Tibial nerve (tissue), 4 donors: ENCODE data around the gene AOC2.

Experiments
- EP300 ChIP-seq, 2 donors: sonication (generic); formaldehyde crosslinking; IDR thresholded peaks; one replicate each; pipeline ENCODE4 v1.6.1; 2017; ENCODE audit warnings: antibody characterized with exemption in 2 of 2, mild to moderate bottlenecking in 1 of 2
- POLR2A ChIP-seq, 2 donors: fragments of 450-650 bp; IDR thresholded peaks; one replicate each; pipeline ENCODE4 v1.6.1; 2017; ENCODE audit warnings: antibody characterized with exemption in 2 of 2, mild to moderate bottlenecking in 2 of 2, moderate library complexity in 2 of 2
- TF ChIP-seq, protein P1 (sequence below), 5 experiments: fragments of 200-600 bp in 3 of 5; fragments of 450-650 bp in 2 of 5; sonication (generic) in 3 of 5; IDR thresholded peaks; one replicate each; pipeline ENCODE4 v1.5.1; 2016 to 2019; ENCODE audit warnings: antibody characterized with exemption in 5 of 5, mild to moderate bottlenecking in 3 of 5, moderate library complexity in 2 of 5

DNA sequence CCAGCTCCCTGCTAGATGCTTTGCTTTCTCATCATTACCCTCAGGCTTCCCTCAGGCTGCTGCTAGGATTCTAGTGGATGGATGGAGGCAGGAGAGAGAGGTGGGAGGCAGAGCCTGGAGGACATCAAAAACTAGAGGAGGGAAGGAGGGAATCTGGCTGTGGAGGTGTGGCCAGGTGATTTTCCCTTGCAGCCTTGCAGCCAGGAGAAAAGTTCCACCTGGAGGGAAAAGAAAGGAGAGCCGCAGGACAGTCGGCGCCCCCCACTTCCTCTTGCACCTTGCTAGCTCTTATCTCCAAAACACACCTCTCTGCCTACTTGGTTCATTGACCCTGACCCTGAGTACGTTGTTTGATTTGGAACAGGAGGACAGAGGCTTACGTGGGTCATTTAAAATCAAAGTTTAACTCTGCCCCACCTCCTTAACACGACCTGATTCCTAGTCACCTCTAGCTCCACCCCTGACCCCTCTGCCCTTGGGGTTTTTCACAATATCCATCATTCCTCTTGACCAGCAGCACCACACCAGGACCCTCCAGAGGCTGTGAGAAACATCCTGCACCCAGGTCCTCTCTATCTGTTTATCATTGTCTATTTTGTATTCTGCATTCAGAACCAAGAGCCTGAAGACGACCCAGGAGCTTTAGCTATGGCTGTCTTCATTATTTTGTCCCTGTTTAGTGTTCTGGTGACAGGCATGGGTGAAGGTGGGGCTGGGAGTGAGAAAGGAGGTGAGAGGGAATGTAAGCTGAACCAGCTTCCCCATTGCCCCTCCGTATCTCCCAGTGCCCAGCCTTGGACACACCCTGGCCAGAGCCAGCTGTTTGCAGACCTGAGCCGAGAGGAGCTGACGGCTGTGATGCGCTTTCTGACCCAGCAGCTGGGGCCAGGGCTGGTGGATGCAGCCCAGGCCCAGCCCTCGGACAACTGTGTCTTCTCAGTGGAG lies 22.5 kb downstream of the AOC2 start:
- TF ChIP-seq, protein P1, sequence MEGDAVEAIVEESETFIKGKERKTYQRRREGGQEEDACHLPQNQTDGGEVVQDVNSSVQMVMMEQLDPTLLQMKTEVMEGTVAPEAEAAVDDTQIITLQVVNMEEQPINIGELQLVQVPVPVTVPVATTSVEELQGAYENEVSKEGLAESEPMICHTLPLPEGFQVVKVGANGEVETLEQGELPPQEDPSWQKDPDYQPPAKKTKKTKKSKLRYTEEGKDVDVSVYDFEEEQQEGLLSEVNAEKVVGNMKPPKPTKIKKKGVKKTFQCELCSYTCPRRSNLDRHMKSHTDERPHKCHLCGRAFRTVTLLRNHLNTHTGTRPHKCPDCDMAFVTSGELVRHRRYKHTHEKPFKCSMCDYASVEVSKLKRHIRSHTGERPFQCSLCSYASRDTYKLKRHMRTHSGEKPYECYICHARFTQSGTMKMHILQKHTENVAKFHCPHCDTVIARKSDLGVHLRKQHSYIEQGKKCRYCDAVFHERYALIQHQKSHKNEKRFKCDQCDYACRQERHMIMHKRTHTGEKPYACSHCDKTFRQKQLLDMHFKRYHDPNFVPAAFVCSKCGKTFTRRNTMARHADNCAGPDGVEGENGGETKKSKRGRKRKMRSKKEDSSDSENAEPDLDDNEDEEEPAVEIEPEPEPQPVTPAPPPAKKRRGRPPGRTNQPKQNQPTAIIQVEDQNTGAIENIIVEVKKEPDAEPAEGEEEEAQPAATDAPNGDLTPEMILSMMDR (IDR thresholded peaks at IDR 0.05) = no peak
- no peak for TF ChIP-seq EP300 (IDR thresholded peaks at IDR 0.05)
- TF ChIP-seq POLR2A (IDR thresholded peaks at IDR 0.05) = no peak
